Measurements from ENCODE around the gene POLR2C. TPM values are rescaled to one million over a fixed set of nuclear protein-coding genes. Genes with fewer than 3 reads are reported as not detected.

Gene POLR2C
- total and polyA plus RNA-seq, 2 of the 13 experiments (the other 11 are each of a cell fraction or from before 2014, with no cell fraction given): 104 to 216 TPM

- no peak for TF ChIP-seq ZFAT (CRISPR knock-in tag; conservative IDR thresholded peaks at IDR 0.05)
- TF ChIP-seq CREB3 (CRISPR knock-in tag; IDR thresholded peaks at IDR 0.05): peak; percentile 94; the same call in 1 of the 2 replicates
- no peak for TF ChIP-seq PTBP1 (IDR thresholded peaks at IDR 0.05; ENCODE audit: low read depth, low read length, poor library complexity, severe bottlenecking)
- peak; percentile 72 for TF ChIP-seq CCAR2 (optimal IDR thresholded peaks at IDR 0.05; ENCODE audit: low read depth, low read length)
- TF ChIP-seq, protein P1, sequence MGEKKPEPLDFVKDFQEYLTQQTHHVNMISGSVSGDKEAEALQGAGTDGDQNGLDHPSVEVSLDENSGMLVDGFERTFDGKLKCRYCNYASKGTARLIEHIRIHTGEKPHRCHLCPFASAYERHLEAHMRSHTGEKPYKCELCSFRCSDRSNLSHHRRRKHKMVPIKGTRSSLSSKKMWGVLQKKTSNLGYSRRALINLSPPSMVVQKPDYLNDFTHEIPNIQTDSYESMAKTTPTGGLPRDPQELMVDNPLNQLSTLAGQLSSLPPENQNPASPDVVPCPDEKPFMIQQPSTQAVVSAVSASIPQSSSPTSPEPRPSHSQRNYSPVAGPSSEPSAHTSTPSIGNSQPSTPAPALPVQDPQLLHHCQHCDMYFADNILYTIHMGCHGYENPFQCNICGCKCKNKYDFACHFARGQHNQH (CRISPR knock-in tag; IDR thresholded peaks at IDR 0.05): peak; percentile 99
- no peak for TF ChIP-seq JUN (CRISPR knock-in tag; IDR thresholded peaks at IDR 0.05)
- TF ChIP-seq U2AF1 (optimal IDR thresholded peaks at IDR 0.05; ENCODE audit: low read depth, low read length): peak; percentile 72
- TF ChIP-seq ZSCAN20 (CRISPR knock-in tag; IDR thresholded peaks at IDR 0.05; ENCODE audit: borderline replicate concordance): peak; percentile 80; the same call in 1 of the 2 replicates
- peak; percentile 98; the same call in 1 of the 2 replicates for TF ChIP-seq KAT7 (CRISPR knock-in tag; IDR thresholded peaks at IDR 0.05; ENCODE audit: borderline replicate concordance)
- TF ChIP-seq JARID2 (CRISPR knock-in tag; IDR thresholded peaks at IDR 0.05; ENCODE audit: insufficient replicate concordance): peak; percentile 92
- peak; percentile 84; the same call in 1 of the 2 replicates for TF ChIP-seq CENPT (CRISPR knock-in tag; IDR thresholded peaks at IDR 0.05; ENCODE audit: low read depth)
- no peak for TF ChIP-seq CENPBD1 (CRISPR knock-in tag; IDR thresholded peaks at IDR 0.05; ENCODE audit: borderline replicate concordance, low read depth)
- TF ChIP-seq ZBTB7B (CRISPR knock-in tag; IDR thresholded peaks at IDR 0.05): peak; percentile 84
- no peak for TF ChIP-seq SOX6 (IDR thresholded peaks at IDR 0.05)
- peak; percentile 68 for TF ChIP-seq SOX6 (CRISPR knock-in tag; IDR thresholded peaks at IDR 0.05)
- TF ChIP-seq TCF12 (IDR thresholded peaks at IDR 0.05): no peak
- no peak for TF ChIP-seq TCF12 (CRISPR knock-in tag; IDR thresholded peaks at IDR 0.05)
- peak; percentile 99 for TF ChIP-seq SALL2 (CRISPR knock-in tag; IDR thresholded peaks at IDR 0.05)
- TF ChIP-seq AGO2 (optimal IDR thresholded peaks at IDR 0.05; ENCODE audit: low read depth, low read length): peak; percentile 91
- no peak for TF ChIP-seq NPAS2 (CRISPR knock-in tag; IDR thresholded peaks at IDR 0.05; ENCODE audit: borderline replicate concordance)
- TF ChIP-seq ARID4A (CRISPR knock-in tag; IDR thresholded peaks at IDR 0.05; ENCODE audit: borderline replicate concordance): peak; percentile 98
- no peak for TF ChIP-seq PHF21A (CRISPR knock-in tag; IDR thresholded peaks at IDR 0.05)
- TF ChIP-seq, protein P2, sequence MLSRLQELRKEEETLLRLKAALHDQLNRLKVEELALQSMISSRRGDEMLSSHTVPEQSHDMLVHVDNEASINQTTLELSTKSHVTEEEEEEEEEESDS (CRISPR knock-in tag; IDR thresholded peaks at IDR 0.05; ENCODE audit: borderline replicate concordance): no peak
- no peak for TF ChIP-seq BHLHE40 (IDR thresholded peaks at IDR 0.05; ENCODE audit: low read length)
Measured at GRCh38 chr16:57462209-57462977, at the start of gene POLR2C (continued).
